ENCODE data around the gene ATF1.

GRCh38 chr12:50784501-50784900 is 20.6 kb downstream of the ATF1 start:
- TF ChIP-seq POLR2A (IDR thresholded peaks at IDR 0.05) (no peak), CTCF (IDR thresholded peaks at IDR 0.05) (no peak)

Data from adrenal gland (tissue), 5 donors.